ENCODE data around the gene BCR. TPM values are rescaled to one million over a fixed set of nuclear protein-coding genes. Genes with fewer than 3 reads are reported as not detected.

BCR gene
- polyA plus RNA-seq, 1 donor (not counting 4 experiments of a cell fraction or from before 2014, with no cell fraction given) = 25.8 TPM

GRCh38 chr22:23163665-23164064, 16.6 kb upstream of the BCR start:
- no peak overlapping the region for H3K4me3 ChIP-seq (ENCODE audit: control insufficient read depth in 2 of 3, extremely low read depth in 1 of 3, insufficient read depth in 2 of 3, low read depth in 1 of 3, low read length in 3 of 3)
- no peak overlapping the region for H3K27ac ChIP-seq (ENCODE audit: control insufficient read depth, insufficient read depth, low read length)
- no peak overlapping the region for H3K9ac ChIP-seq (ENCODE audit: control insufficient read depth, extremely low read depth, insufficient read depth, low read length)
- dilution Hi-C loops (cut with MboI; ENCODE audit: extremely low pct_ligation_motif_present, low sequenced_read_pairs) = no loop called here
- H3K36me3 ChIP-seq (ENCODE audit: control insufficient read depth in 2 of 2, extremely low read depth in 1 of 2, insufficient read depth in 2 of 2, low read length in 2 of 2) = no peaks in the 10 kb centered on the region
- no peaks in the 10 kb centered on the region for H3K9me1 ChIP-seq (ENCODE audit: control insufficient read depth, extremely low read depth, insufficient read depth, low read length)
- H3K27me3 ChIP-seq (ENCODE audit: control insufficient read depth, extremely low read depth, insufficient read depth, low read length) = no peaks in the 10 kb centered on the region
- no peaks in the 10 kb centered on the region for H3K79me2 ChIP-seq (ENCODE audit: control insufficient read depth, insufficient read depth, low read length)
- H3K4me2 ChIP-seq (ENCODE audit: control insufficient read depth, extremely low read depth, insufficient read depth, low read depth, low read length) = no peak overlapping the region
- no peaks in the 10 kb centered on the region for H4K20me1 ChIP-seq (ENCODE audit: control insufficient read depth, extremely low read depth, insufficient read depth, low read length)
- no peak overlapping the region for H2AFZ ChIP-seq (ENCODE audit: control insufficient read depth, low read length)
- DNase-seq (ENCODE audit: low read depth, low spot score) (no peak), FAIRE-seq (no peak)
- H3K9me3 ChIP-seq (ENCODE audit: control insufficient read depth, low read depth, low read length) = no peaks in the 10 kb centered on the region
- no peak for TF ChIP-seq EZH2 (IDR thresholded peaks at IDR 0.05; ENCODE audit: low read length)
- TF ChIP-seq CTCF (optimal IDR thresholded peaks at IDR 0.05 in 1 of 3, IDR thresholded peaks at IDR 0.05 in 1 of 3, conservative IDR thresholded peaks at IDR 0.05 in 1 of 3; ENCODE audit: extremely low read depth in 1 of 3, insufficient read depth in 2 of 3, low read length in 3 of 3) = no peak
- no peaks in the 10 kb centered on the region for H3K4me1 ChIP-seq (ENCODE audit: control insufficient read depth, extremely low read depth, insufficient read depth, low read length)

- H3K9me3 ChIP-seq (ENCODE audit: control insufficient read depth, low read depth, low read length) = no peaks in the 10 kb centered on the region
- no peak for FAIRE-seq
- H3K9ac ChIP-seq (ENCODE audit: control insufficient read depth, extremely low read depth, insufficient read depth, low read length) = no peak overlapping the region
- H3K36me3 ChIP-seq (ENCODE audit: control insufficient read depth in 2 of 2, extremely low read depth in 1 of 2, insufficient read depth in 2 of 2, low read length in 2 of 2) = no peaks in the 10 kb centered on the region
- dilution Hi-C loops (cut with MboI; ENCODE audit: extremely low pct_ligation_motif_present, low sequenced_read_pairs) = no loop called here
- no peaks in the 10 kb centered on the region for H3K9me1 ChIP-seq (ENCODE audit: control insufficient read depth, extremely low read depth, insufficient read depth, low read length)
- no peak overlapping the region for H2AFZ ChIP-seq (ENCODE audit: control insufficient read depth, low read length)
- DNase-seq (ENCODE audit: low read depth, low spot score) = no peak
- no peaks in the 10 kb centered on the region for H3K4me1 ChIP-seq (ENCODE audit: control insufficient read depth, extremely low read depth, insufficient read depth, low read length)
- H3K27ac ChIP-seq (ENCODE audit: control insufficient read depth, insufficient read depth, low read length) = no peak overlapping the region
- H3K4me2 ChIP-seq (ENCODE audit: control insufficient read depth, extremely low read depth, insufficient read depth, low read depth, low read length) = no peak overlapping the region
- H3K27me3 ChIP-seq (ENCODE audit: control insufficient read depth, extremely low read depth, insufficient read depth, low read length) = no peaks in the 10 kb centered on the region
- no peaks in the 10 kb centered on the region for H3K79me2 ChIP-seq (ENCODE audit: control insufficient read depth, insufficient read depth, low read length)
- H3K4me3 ChIP-seq (ENCODE audit: control insufficient read depth in 2 of 3, extremely low read depth in 1 of 3, insufficient read depth in 2 of 3, low read depth in 1 of 3, low read length in 3 of 3) = no peak overlapping the region
- no peak for TF ChIP-seq EZH2 (IDR thresholded peaks at IDR 0.05; ENCODE audit: low read length)
- no peak for TF ChIP-seq CTCF (optimal IDR thresholded peaks at IDR 0.05 in 1 of 3, IDR thresholded peaks at IDR 0.05 in 1 of 3, conservative IDR thresholded peaks at IDR 0.05 in 1 of 3; ENCODE audit: extremely low read depth in 1 of 3, insufficient read depth in 2 of 3, low read length in 3 of 3)
- H4K20me1 ChIP-seq (ENCODE audit: control insufficient read depth, extremely low read depth, insufficient read depth, low read length) = no peaks in the 10 kb centered on the region
Observed at GRCh38 chr22:23164091-23164490, 16.2 kb upstream of the BCR start.
